Neutrophil (primary cell): ENCODE measurements around the gene FZR1.
A peak's percentile ranks its signal among the peaks of the same experiment; 100 is the strongest.

Experiments
- H3K27ac ChIP-seq: fragments of 200-600 bp; sonication (generic); 2 replicates; pipeline ENCODE4 v1.5.1; 2016; ENCODE audit warnings: mild to moderate bottlenecking, moderate library complexity
- H3K27me3 ChIP-seq: fragments of 200-600 bp; sonication (generic); 2 replicates; pipeline ENCODE4 v1.6.0; 2016; ENCODE audit warnings: mild to moderate bottlenecking
- H3K36me3 ChIP-seq: fragments of 200-600 bp; sonication (generic); 2 replicates; pipeline ENCODE4 v1.5.1; 2017
- H3K4me1 ChIP-seq, 2 experiments: fragments of 200-600 bp in 1 of 2; sonication (generic) in 1 of 2; 1 replicate in 1 of 2; 2 replicates in 1 of 2; pipeline versions ENCODE4 v1.5.1 to v1.6.1; 2013 to 2016; ENCODE audit warnings: low read depth in 1 of 2, low read length in 1 of 2, mild to moderate bottlenecking in 1 of 2, moderate library complexity in 1 of 2; ENCODE audit not compliant: control insufficient read depth in 1 of 2, insufficient read depth in 1 of 2
- H3K4me3 ChIP-seq, 2 experiments: fragments of 200-600 bp in 1 of 2; sonication (generic) in 1 of 2; 1 replicate in 1 of 2; 2 replicates in 1 of 2; pipeline ENCODE4 v1.5.1; 2013 to 2016; ENCODE audit warnings: low read depth in 1 of 2, low read length in 1 of 2, mild to moderate bottlenecking in 1 of 2, moderate library complexity in 1 of 2
- H3K9me3 ChIP-seq: fragments of 200-600 bp; sonication (generic); 2 replicates; pipeline ENCODE4 v1.5.1; 2016
- CTCF ChIP-seq: fragments of 200-600 bp; sonication (generic); IDR thresholded peaks from 2 replicates; pipeline ENCODE4 v1.5.1; 2016; ENCODE audit warnings: antibody characterized with exemption

FZR1 gene

GRCh38 chr19:3551792-3552095 is 45.6 kb downstream of the FZR1 start:
- no peaks in the 10 kb centered on the region for H3K27me3 ChIP-seq
- H3K4me1 ChIP-seq: peaks cover 71 to 72% of the 10 kb centered on the region in 2 experiments
- TF ChIP-seq CTCF: no peak
- H3K27ac ChIP-seq: peak overlapping the region; percentile 96
- peaks cover 7% of the 10 kb centered on the region for H3K36me3 ChIP-seq
- no peaks in the 10 kb centered on the region for H3K9me3 ChIP-seq
- H3K4me3 ChIP-seq: no peak overlapping the region

- H3K9me3 ChIP-seq: no peaks in the 10 kb centered on the region
- peak overlapping the region; percentile 8 to 37 for H3K4me3 ChIP-seq
- peaks cover 57 to 61% of the 10 kb centered on the region in 2 experiments for H3K4me1 ChIP-seq
- no peaks in the 10 kb centered on the region for H3K36me3 ChIP-seq
- no peaks in the 10 kb centered on the region for H3K27me3 ChIP-seq
- TF ChIP-seq CTCF: no peak
- H3K27ac ChIP-seq: peak overlapping the region; percentile 91
Measured at GRCh38 chr19:3554254-3555083, 48.4 kb downstream of the FZR1 start.

- no peaks in the 10 kb centered on the region for H3K9me3 ChIP-seq
- peaks cover 51 to 56% of the 10 kb centered on the region in 2 experiments for H3K4me1 ChIP-seq
- H3K27me3 ChIP-seq: no peaks in the 10 kb centered on the region
- H3K4me3 ChIP-seq: peak overlapping the region; percentile 74
- H3K27ac ChIP-seq: peak overlapping the region; percentile 91
- TF ChIP-seq CTCF: no peak
- no peaks in the 10 kb centered on the region for H3K36me3 ChIP-seq
Measured at GRCh38 chr19:3555653-3556422, 49.7 kb downstream of the FZR1 start.

- peaks cover 51 to 56% of the 10 kb centered on the region in 2 experiments for H3K4me1 ChIP-seq
- peak overlapping the region; percentile 91 for H3K27ac ChIP-seq
- no peaks in the 10 kb centered on the region for H3K9me3 ChIP-seq
- H3K4me3 ChIP-seq: peak overlapping the region; percentile 74
- H3K36me3 ChIP-seq: no peaks in the 10 kb centered on the region
- H3K27me3 ChIP-seq: no peaks in the 10 kb centered on the region
- no peak for TF ChIP-seq CTCF
Measured at GRCh38 chr19:3556423-3556977, 50.4 kb downstream of the FZR1 start.

- Histone ChIP-seq H3K9me3 (no peaks in the 10 kb centered on the region), H3K4me3 (peak overlapping the region; percentile 74), H3K27me3 (no peaks in the 10 kb centered on the region), H3K27ac (peak overlapping the region; percentile 91), H3K36me3 (no peaks in the 10 kb centered on the region), H3K4me1 (peaks cover 51 to 56% of the 10 kb centered on the region in 2 experiments)
- peak; percentile 36 for TF ChIP-seq CTCF
Measured at GRCh38 chr19:3556978-3557460, 50.9 kb downstream of the FZR1 start.
